Loucy (cell line): ENCODE data around the gene SORCS2.

ENCODE experiments used
- H2AFZ ChIP-seq: fragments of 200-600 bp; sonication (generic); 2 replicates; pipeline ENCODE4 v1.6.0; 2016; ENCODE audit warnings: antibody characterized with exemption, mild to moderate bottlenecking, low read length, moderate library complexity
- H3F3A ChIP-seq: fragments of 200-600 bp; 2 replicates; pipeline ENCODE4 v1.6.0; 2016; ENCODE audit warnings: antibody characterized with exemption, low read depth, mild to moderate bottlenecking
- H3K27me3 ChIP-seq: fragments of 200-600 bp; sonication (generic); 2 replicates; pipeline ENCODE4 v1.6.1; 2014; ENCODE audit warnings: low read length, mild to moderate bottlenecking; ENCODE audit not compliant: insufficient read depth, poor library complexity, severe bottlenecking
- H3K36me3 ChIP-seq: fragments of 200-600 bp; sonication (generic); 2 replicates; pipeline ENCODE4 v1.6.1; 2016; ENCODE audit warnings: low read length; ENCODE audit not compliant: insufficient read depth
- H3K4me1 ChIP-seq: fragments of 200-600 bp; sonication (generic); 2 replicates; pipeline ENCODE4 v1.5.1; 2014; ENCODE audit warnings: low read length, mild to moderate bottlenecking; ENCODE audit not compliant: insufficient read depth, poor library complexity, severe bottlenecking
- H3K4me2 ChIP-seq: fragments of 200-600 bp; sonication (generic); 2 replicates; pipeline ENCODE4 v1.6.0; 2014; ENCODE audit warnings: antibody characterized with exemption, low read length, low read depth, mild to moderate bottlenecking; ENCODE audit not compliant: poor library complexity, severe bottlenecking
- H3K4me3 ChIP-seq: fragments of 200-600 bp; sonication (generic); 2 replicates; pipeline ENCODE4 v1.5.1; 2014; ENCODE audit warnings: low read length, mild to moderate bottlenecking, mixed read lengths; ENCODE audit not compliant: poor library complexity, severe bottlenecking
- H3K79me2 ChIP-seq: fragments of 200-600 bp; sonication (generic); 2 replicates; pipeline ENCODE4 v1.6.1; 2014; ENCODE audit warnings: low read length; ENCODE audit not compliant: insufficient read depth
- H3K9ac ChIP-seq: fragments of 200-600 bp; sonication (generic); 2 replicates; pipeline ENCODE4 v1.6.0; 2014; ENCODE audit warnings: mild to moderate bottlenecking, low read depth, low read length, moderate library complexity; ENCODE audit not compliant: poor library complexity, severe bottlenecking
- H3K9me2 ChIP-seq: fragments of 200-600 bp; sonication (generic); replicated peaks from 2 replicates; pipeline ENCODE4 v1.6.1; 2016; ENCODE audit warnings: low read depth, low read length, mixed read lengths
- H3K9me3 ChIP-seq: fragments of 200-600 bp; sonication (generic); 2 replicates; pipeline ENCODE4 v1.6.1; 2014; ENCODE audit warnings: mild to moderate bottlenecking, antibody characterized with exemption, low read length, low read depth; ENCODE audit not compliant: insufficient read depth
- H4K20me1 ChIP-seq: fragments of 200-600 bp; sonication (generic); 2 replicates; pipeline ENCODE4 v1.6.0; 2014; ENCODE audit warnings: antibody characterized with exemption, low read length, mild to moderate bottlenecking; ENCODE audit not compliant: insufficient read depth, poor library complexity, severe bottlenecking
- EZH2phosphoT487 ChIP-seq: fragments of 200-600 bp; IDR thresholded peaks from 2 replicates; pipeline ENCODE4 v1.6.1; 2018; ENCODE audit warnings: antibody characterized with exemption, mild to moderate bottlenecking, moderate library complexity, borderline replicate concordance
- TF ChIP-seq, protein P1 (sequence below): fragments of 200-600 bp; sonication (generic); conservative IDR thresholded peaks from 2 replicates; pipeline ENCODE4 v1.5.1; 2014; ENCODE audit warnings: mild to moderate bottlenecking, antibody characterized with exemption, low read length

Gene SORCS2

DNA sequence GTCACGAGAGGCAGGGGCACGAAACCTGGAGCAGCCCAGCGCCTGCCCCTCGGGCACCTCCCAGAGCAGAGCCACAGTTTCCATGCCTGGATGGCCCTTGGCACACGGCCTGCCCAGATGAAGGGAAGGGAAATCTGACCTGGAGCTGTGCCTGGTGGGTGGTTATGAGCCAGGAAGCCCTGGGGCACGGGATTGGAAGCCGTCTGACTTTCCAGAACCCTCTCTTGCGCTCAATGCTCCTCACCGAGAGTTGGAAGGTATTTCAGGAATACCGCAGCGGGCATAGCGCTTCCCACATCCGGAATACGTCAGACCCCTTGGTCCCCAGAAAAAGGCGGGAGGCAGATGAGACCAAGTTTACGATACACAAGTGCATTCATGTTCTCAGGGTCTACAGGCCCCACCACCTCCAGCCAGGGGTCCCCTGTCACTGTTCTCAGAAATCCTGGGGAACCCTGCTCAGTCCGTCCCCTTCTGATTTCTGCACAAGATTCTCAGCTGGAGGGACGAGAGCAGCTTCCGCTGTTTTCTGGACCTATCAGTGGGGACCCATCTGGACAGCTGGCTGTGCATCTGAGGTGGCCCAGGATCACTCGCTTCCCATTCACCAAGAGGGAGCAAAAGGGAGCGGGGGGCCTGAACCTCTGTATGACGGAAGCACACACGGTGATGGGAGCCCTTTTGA lies 574.5 kb downstream of the SORCS2 start:
- no peaks in the 10 kb centered on the region for H3K9me2 ChIP-seq
- H2AFZ ChIP-seq: no peak overlapping the region
- no peak for TF ChIP-seq EZH2phosphoT487
- TF ChIP-seq, protein P1, sequence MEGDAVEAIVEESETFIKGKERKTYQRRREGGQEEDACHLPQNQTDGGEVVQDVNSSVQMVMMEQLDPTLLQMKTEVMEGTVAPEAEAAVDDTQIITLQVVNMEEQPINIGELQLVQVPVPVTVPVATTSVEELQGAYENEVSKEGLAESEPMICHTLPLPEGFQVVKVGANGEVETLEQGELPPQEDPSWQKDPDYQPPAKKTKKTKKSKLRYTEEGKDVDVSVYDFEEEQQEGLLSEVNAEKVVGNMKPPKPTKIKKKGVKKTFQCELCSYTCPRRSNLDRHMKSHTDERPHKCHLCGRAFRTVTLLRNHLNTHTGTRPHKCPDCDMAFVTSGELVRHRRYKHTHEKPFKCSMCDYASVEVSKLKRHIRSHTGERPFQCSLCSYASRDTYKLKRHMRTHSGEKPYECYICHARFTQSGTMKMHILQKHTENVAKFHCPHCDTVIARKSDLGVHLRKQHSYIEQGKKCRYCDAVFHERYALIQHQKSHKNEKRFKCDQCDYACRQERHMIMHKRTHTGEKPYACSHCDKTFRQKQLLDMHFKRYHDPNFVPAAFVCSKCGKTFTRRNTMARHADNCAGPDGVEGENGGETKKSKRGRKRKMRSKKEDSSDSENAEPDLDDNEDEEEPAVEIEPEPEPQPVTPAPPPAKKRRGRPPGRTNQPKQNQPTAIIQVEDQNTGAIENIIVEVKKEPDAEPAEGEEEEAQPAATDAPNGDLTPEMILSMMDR: no peak
- H3K4me3 ChIP-seq: no peak overlapping the region
- H3K4me1 ChIP-seq: no peaks in the 10 kb centered on the region
- H3K9ac ChIP-seq: no peak overlapping the region
- H3F3A ChIP-seq: no peaks in the 10 kb centered on the region
- no peaks in the 10 kb centered on the region for H3K79me2 ChIP-seq
- H4K20me1 ChIP-seq: no peaks in the 10 kb centered on the region
- H3K4me2 ChIP-seq: no peak overlapping the region
- no peaks in the 10 kb centered on the region for H3K36me3 ChIP-seq
- no peaks in the 10 kb centered on the region for H3K27me3 ChIP-seq
- H3K9me3 ChIP-seq: no peaks in the 10 kb centered on the region; the same call in 1 of the 2 replicates

DNA sequence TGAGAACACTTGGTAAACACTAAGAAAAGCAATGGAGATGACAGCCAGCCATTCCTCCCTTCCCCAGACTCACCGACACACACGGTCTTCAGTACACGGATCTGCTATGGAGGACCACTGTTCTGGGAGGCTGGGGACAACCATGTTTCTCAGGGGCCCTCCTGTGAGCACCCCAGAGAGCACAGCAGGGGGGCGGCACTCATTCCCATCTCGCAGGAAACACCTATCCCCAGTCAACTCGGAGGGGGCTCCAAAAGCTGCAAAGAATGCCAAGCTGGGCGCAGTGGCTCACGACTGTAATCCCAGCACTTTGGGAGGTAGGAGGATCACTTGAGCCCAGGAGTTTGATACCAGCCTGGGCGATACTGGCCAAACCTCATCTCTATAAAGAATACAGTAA lies 575.2 kb downstream of the SORCS2 start:
- H3K4me3 ChIP-seq: no peak overlapping the region
- no peaks in the 10 kb centered on the region for H3K27me3 ChIP-seq
- no peaks in the 10 kb centered on the region for H3K36me3 ChIP-seq
- no peak overlapping the region for H2AFZ ChIP-seq
- no peaks in the 10 kb centered on the region for H3K79me2 ChIP-seq
- no peaks in the 10 kb centered on the region for H3K9me2 ChIP-seq
- H3K4me2 ChIP-seq: no peak overlapping the region
- no peaks in the 10 kb centered on the region for H3K4me1 ChIP-seq
- H4K20me1 ChIP-seq: no peaks in the 10 kb centered on the region
- no peaks in the 10 kb centered on the region for H3F3A ChIP-seq
- no peak overlapping the region for H3K9ac ChIP-seq
- TF ChIP-seq, protein P1: no peak
- TF ChIP-seq EZH2phosphoT487: no peak
- no peaks in the 10 kb centered on the region; the same call in 1 of the 2 replicates for H3K9me3 ChIP-seq

DNA sequence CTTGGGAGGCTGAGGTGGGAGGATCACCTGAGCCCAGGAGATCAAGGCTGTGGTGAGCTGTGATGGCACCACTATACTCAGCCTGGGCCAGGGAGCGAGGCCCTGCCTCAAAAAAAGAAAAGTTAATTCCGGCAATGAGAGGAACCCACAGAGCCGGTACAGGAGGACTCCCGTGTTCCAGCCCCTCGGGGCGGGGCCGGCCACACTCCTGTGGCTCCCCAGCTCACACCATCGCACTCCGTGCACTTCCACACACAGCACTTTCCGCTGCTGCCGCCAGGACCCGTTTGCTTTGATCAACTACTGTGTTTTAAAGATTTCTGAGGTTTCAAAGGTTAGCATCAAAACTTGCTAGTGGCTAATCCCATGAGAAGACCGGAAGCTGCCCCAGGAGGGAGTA lies 575.6 kb downstream of the SORCS2 start:
- no peak overlapping the region for H3K4me3 ChIP-seq
- H3K36me3 ChIP-seq: no peaks in the 10 kb centered on the region
- no peaks in the 10 kb centered on the region; the same call in 1 of the 2 replicates for H3K9me3 ChIP-seq
- no peaks in the 10 kb centered on the region for H3K9me2 ChIP-seq
- H3K9ac ChIP-seq: no peak overlapping the region
- no peak overlapping the region for H3K4me2 ChIP-seq
- no peak overlapping the region for H2AFZ ChIP-seq
- no peaks in the 10 kb centered on the region for H4K20me1 ChIP-seq
- H3K4me1 ChIP-seq: no peaks in the 10 kb centered on the region
- H3F3A ChIP-seq: no peaks in the 10 kb centered on the region
- no peaks in the 10 kb centered on the region for H3K27me3 ChIP-seq
- TF ChIP-seq, protein P1: no peak
- no peak for TF ChIP-seq EZH2phosphoT487
- H3K79me2 ChIP-seq: no peaks in the 10 kb centered on the region
